ENCODE results near the gene ZMAT3.

DNA sequence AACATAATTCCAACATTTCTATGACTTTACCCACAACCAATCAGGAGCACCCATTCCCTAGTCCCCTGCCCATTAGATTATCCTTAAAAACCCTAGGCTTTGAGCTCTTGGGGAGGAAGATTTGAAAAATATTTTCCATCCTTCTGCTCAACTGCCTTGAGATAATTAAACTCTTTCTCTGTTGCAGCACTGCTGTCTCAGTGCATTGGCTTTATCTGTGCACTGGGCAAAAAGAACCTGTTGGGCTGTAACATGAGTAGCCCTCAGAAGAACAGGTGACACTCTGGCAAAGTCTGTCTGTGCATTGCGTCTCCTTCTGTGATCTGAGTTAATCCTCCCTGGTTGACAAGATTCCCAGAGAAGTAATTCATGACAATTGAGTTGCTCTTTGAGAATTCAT, 83.9 kb downstream of the ZMAT3 start:
- TF ChIP-seq ZSCAN18 (tag by site-specific recombination; IDR thresholded peaks at IDR 0.05) (no peak), CTCF (tag by site-specific recombination; IDR thresholded peaks at IDR 0.05) (no peak), REST (tag by site-specific recombination; IDR thresholded peaks at IDR 0.05) (no peak), ELK4 (IDR thresholded peaks at IDR 0.05; ENCODE audit: borderline replicate concordance, low read depth, low read length) (no peak), ZNF48 (tag by site-specific recombination; IDR thresholded peaks at IDR 0.05) (no peak), ZNF626 (tag by site-specific recombination; IDR thresholded peaks at IDR 0.05) (no peak), PBX3 (CRISPR knock-in tag; IDR thresholded peaks at IDR 0.05) (no peak), ZNF791 (tag by site-specific recombination; IDR thresholded peaks at IDR 0.05) (no peak), ZNF335 (tag by site-specific recombination; conservative IDR thresholded peaks at IDR 0.05) (no peak), PRDM1 (tag by site-specific recombination; IDR thresholded peaks at IDR 0.05) (no peak), ZFP3 (tag by site-specific recombination; IDR thresholded peaks at IDR 0.05; ENCODE audit: low read depth) (no peak)
- TF ChIP-seq, protein P1, sequence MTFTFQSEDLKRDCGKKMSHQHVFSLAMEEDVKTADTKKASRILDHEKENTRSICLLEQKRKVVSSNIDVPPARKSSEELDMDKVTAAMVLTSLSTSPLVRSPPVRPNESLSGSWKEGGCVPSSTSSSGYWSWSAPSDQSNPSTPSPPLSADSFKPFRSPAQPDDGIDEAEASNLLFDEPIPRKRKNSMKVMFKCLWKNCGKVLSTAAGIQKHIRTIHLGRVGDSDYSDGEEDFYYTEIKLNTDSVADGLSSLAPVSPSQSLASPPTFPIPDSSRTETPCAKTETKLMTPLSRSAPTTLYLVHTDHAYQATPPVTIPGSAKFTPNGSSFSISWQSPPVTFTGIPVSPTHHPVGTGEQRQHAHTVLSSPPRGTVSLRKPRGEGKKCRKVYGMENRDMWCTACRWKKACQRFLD (tag by site-specific recombination; IDR thresholded peaks at IDR 0.05) = no peak
- TF ChIP-seq, protein P2, sequence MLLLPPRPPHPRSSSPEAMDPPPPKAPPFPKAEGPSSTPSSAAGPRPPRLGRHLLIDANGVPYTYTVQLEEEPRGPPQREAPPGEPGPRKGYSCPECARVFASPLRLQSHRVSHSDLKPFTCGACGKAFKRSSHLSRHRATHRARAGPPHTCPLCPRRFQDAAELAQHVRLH (tag by site-specific recombination; IDR thresholded peaks at IDR 0.05) = no peak

Measured in HEK293 (cell line).